PC-9 (cell line): ENCODE results near the gene HDHD5. TPM values are rescaled to one million over a fixed set of nuclear protein-coding genes. Genes with fewer than 3 reads are reported as not detected.

Experiments
- BruUV-seq: library from RNA; stranded (reverse); fragments of 400-500 nt; replicated peaks from 2 replicates; lab custom pipeline; 2021; lab: Mats Ljungman, UMichigan
- CTCF ChIA-PET: fragments of 300-600 bp; sonication (Branson Sonifier 250); formaldehyde crosslinking; loops from one replicate; lab custom pipeline; 2022; ENCODE audit warnings: antibody characterized with exemption; lab: Charles Lee
- POLR2A ChIA-PET: fragments of 300-600 bp; sonication (Branson Sonifier 250); formaldehyde crosslinking; loops from one replicate; lab custom pipeline; 2022; ENCODE audit warnings: antibody characterized with exemption; ENCODE audit not compliant: unreplicated experiment; lab: Charles Lee
- DNase-seq, 2 experiments: peaks; one replicate each; pipeline versions ENCODE4 v3.0.0 to v3.0.0-alpha.2; 2015 to 2022; ENCODE audit warnings: mixed read lengths in 1 of 2
- H2AFZ ChIP-seq: fragments of 200-600 bp; sonication (generic); 2 replicates; pipeline ENCODE4 v1.8.1; 2017; ENCODE audit warnings: antibody characterized with exemption
- H3F3A ChIP-seq: fragments of 200-600 bp; sonication (generic); 2 replicates; pipeline ENCODE4 v1.8.1; 2017; ENCODE audit warnings: antibody characterized with exemption, mild to moderate bottlenecking, low read depth; ENCODE audit not compliant: insufficient read depth
- H3K27ac ChIP-seq: fragments of 200-600 bp; sonication (generic); 2 replicates; pipeline ENCODE4 v1.6.1; 2016; ENCODE audit warnings: mixed run types
- H3K27me3 ChIP-seq: fragments of 200-600 bp; sonication (generic); 2 replicates; pipeline ENCODE4 v1.6.1; 2016; ENCODE audit warnings: low read depth, mixed run types; ENCODE audit not compliant: insufficient read depth
- H3K36me3 ChIP-seq: fragments of 200-600 bp; sonication (generic); 2 replicates; pipeline ENCODE4 v1.6.1; 2016; ENCODE audit warnings: low read depth, mixed run types
- H3K4me1 ChIP-seq: fragments of 200-600 bp; sonication (generic); replicated peaks from 2 replicates; pipeline ENCODE4 v1.6.1; 2016; ENCODE audit warnings: mixed run types; ENCODE audit not compliant: insufficient read depth
- H3K4me2 ChIP-seq: fragments of 200-600 bp; sonication (generic); 2 replicates; pipeline ENCODE4 v1.6.1; 2017; ENCODE audit warnings: mixed run types
- H3K4me3 ChIP-seq: fragments of 200-600 bp; sonication (generic); 2 replicates; pipeline ENCODE4 v1.6.1; 2016; ENCODE audit warnings: mixed run types
- H3K79me2 ChIP-seq: fragments of 200-600 bp; sonication (generic); 2 replicates; pipeline ENCODE4 v1.6.1; 2017; ENCODE audit warnings: low read depth, mixed run types
- H3K9me2 ChIP-seq: fragments of 200-600 bp; sonication (generic); 2 replicates; pipeline ENCODE4 v1.8.1; 2017; ENCODE audit warnings: mild to moderate bottlenecking; ENCODE audit not compliant: insufficient read depth
- H3K9me3 ChIP-seq: fragments of 200-600 bp; sonication (generic); 2 replicates; pipeline ENCODE4 v1.8.1; 2016; ENCODE audit warnings: low read depth; ENCODE audit not compliant: insufficient read depth
- H4K20me1 ChIP-seq: fragments of 200-600 bp; sonication (generic); 2 replicates; pipeline ENCODE4 v1.8.1; 2017; ENCODE audit not compliant: insufficient read depth
- CTCF ChIP-seq: fragments of 200-600 bp; sonication (generic); conservative IDR thresholded peaks from 2 replicates; pipeline ENCODE4 v1.6.1; 2017; ENCODE audit warnings: mixed run types, antibody characterized with exemption, mild to moderate bottlenecking, moderate library complexity
- EZH2 ChIP-seq: fragments of 200-600 bp; sonication (generic); IDR thresholded peaks from 2 replicates; pipeline ENCODE4 v1.8.0; 2017; ENCODE audit warnings: antibody characterized with exemption, low read depth
- intact Hi-C: fragments of 100-400 bp; cut with micrococcal nuclease; formaldehyde crosslinking; loops from one replicate; pipeline ENCODE4 v1.10.0; 2022; ENCODE audit not compliant: unreplicated experiment
- total RNA-seq: library from RNA; stranded (reverse); gene quantifications from 2 replicates; pipeline ENCODE4 v1.2.3, GENCODE V29; 2021

HDHD5 gene
- total RNA-seq, 1 experiment from 2014 or later = 26.5 TPM

DNA sequence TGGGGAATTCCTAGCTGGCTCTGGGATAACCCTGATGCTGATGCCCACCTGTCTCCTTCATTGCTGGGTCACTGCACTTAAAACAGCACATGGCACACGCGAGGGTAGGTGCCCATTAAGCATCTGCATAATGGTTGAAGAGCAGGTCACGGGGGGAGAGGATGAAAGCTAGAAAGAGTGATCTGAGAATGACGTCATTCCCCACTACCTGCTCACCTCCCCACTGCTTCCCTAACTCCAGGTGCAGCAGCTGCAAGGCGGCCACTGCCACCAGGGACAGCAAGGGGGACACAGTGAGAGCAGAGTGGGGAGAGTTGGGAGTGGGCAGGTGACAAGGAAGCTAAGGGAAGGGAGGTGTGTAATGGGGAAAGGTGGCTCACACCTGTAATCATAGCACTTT is 33.1 kb upstream of the HDHD5 start:
- DNase-seq = no peak
- no peak for TF ChIP-seq EZH2
- TF ChIP-seq CTCF = no peak
- Histone ChIP-seq H3F3A (no peaks in the 10 kb centered on the region), H3K27me3 (0 out of 2 replicates have a peak, but pooled peaks cover 4% of the 10 kb centered on the region), H3K36me3 (no peaks in the 10 kb centered on the region), H2AFZ (no peak overlapping the region), H3K4me3 (no peak overlapping the region), H3K9me2 (no peaks in the 10 kb centered on the region), H4K20me1 (no peaks in the 10 kb centered on the region), H3K79me2 (no peaks in the 10 kb centered on the region), H3K9me3 (no peaks in the 10 kb centered on the region), H3K27ac (no peak overlapping the region), H3K4me2 (no peak overlapping the region), H3K4me1 (no peaks in the 10 kb centered on the region)
- ChIA-PET POLR2A (no interaction called here), CTCF (no interaction called here)
- no TSS peak for BruUV-seq
- intact Hi-C loops = no loop called here

- Histone ChIP-seq H3F3A (no peaks in the 10 kb centered on the region), H4K20me1 (no peaks in the 10 kb centered on the region), H3K27me3 (peaks cover 4% of the 10 kb centered on the region; the same call in 1 of the 2 replicates), H3K4me2 (peak overlapping the region; percentile 19; the same call in 1 of the 2 replicates), H3K79me2 (no peaks in the 10 kb centered on the region), H3K27ac (no peak overlapping the region), H3K9me3 (no peaks in the 10 kb centered on the region), H3K4me1 (no peaks in the 10 kb centered on the region), H2AFZ (no peak overlapping the region), H3K4me3 (no peak overlapping the region), H3K36me3 (no peaks in the 10 kb centered on the region), H3K9me2 (no peaks in the 10 kb centered on the region)
- CTCF ChIA-PET = interaction anchor here (0.6 kb wide), 1 partner anchor 310 kb away, joined by 4 read pairs; no protein-coding TSS in a partner anchor
- no peak for DNase-seq
- POLR2A ChIA-PET = no interaction called here
- no TSS peak for BruUV-seq
- intact Hi-C loops = no loop called here
- TF ChIP-seq EZH2 = no peak
- TF ChIP-seq CTCF = no peak
These were observed 32.2 kb upstream of the HDHD5 start for GRCh38 chr22:17191163-17191784.

- Histone ChIP-seq H3K4me1 (no peaks in the 10 kb centered on the region), H3K9me3 (no peaks in the 10 kb centered on the region), H4K20me1 (no peaks in the 10 kb centered on the region), H3K4me2 (peak overlapping the region; percentile 19; the same call in 1 of the 2 replicates), H3K9me2 (no peaks in the 10 kb centered on the region), H3K27ac (no peak overlapping the region), H2AFZ (no peak overlapping the region), H3K79me2 (no peaks in the 10 kb centered on the region), H3F3A (no peaks in the 10 kb centered on the region), H3K27me3 (peaks cover 9% of the 10 kb centered on the region; the same call in 1 of the 2 replicates), H3K36me3 (no peaks in the 10 kb centered on the region), H3K4me3 (no peak overlapping the region)
- DNase-seq = no peak
- ChIA-PET CTCF (no interaction called here), POLR2A (no interaction called here)
- no TSS peak for BruUV-seq
- TF ChIP-seq CTCF (no peak), EZH2 (no peak)
- intact Hi-C loops = no loop called here
These were observed 31.6 kb upstream of the HDHD5 start for GRCh38 chr22:17190702-17191101.
